SK-N-SH treated with all-trans-retinoic acid at 6 μM for 48 hours (cell line): ENCODE data around the gene CTSD.
"Not testable (repeated sequence)": the region's sequence is repeated elsewhere in the genome, so short reads cannot be mapped to it uniquely, and the experiment has no call there.

ENCODE experiments used
- ATAC-seq: fragments of 200-7000 bp; cut with Tn5 transposase; 3 replicates; pipeline ENCODE4 v1.9.1; 2020; ENCODE audit warnings: mild to moderate bottlenecking, moderate library complexity
- ARNTL ChIP-seq: fragments of 450-650 bp; formaldehyde crosslinking; IDR thresholded peaks from 2 replicates; pipeline ENCODE4 v1.5.0; 2020; ENCODE audit warnings: low read depth, mild to moderate bottlenecking, moderate library complexity, borderline replicate concordance
- BACH2 ChIP-seq: fragments of 250-450 bp; sonication (Bioruptor Pico); IDR thresholded peaks from 2 replicates; pipeline ENCODE4 v1.9.0; 2021; ENCODE audit warnings: mild to moderate bottlenecking, borderline replicate concordance
- CREB5 ChIP-seq: fragments of 250-450 bp; sonication (Bioruptor Pico); IDR thresholded peaks from 2 replicates; pipeline ENCODE4 v1.5.1; 2020; ENCODE audit warnings: low read depth, mild to moderate bottlenecking, moderate library complexity
- CSDC2 ChIP-seq: fragments of 250-450 bp; sonication (Bioruptor Pico); IDR thresholded peaks from 2 replicates; pipeline ENCODE4 v1.5.0; 2020; ENCODE audit warnings: mild to moderate bottlenecking, moderate library complexity
- CSRNP3 ChIP-seq: fragments of 250-450 bp; sonication (Bioruptor Pico); IDR thresholded peaks from 2 replicates; pipeline ENCODE4 v1.5.1; 2021; ENCODE audit warnings: mild to moderate bottlenecking, moderate library complexity
- ESRRG ChIP-seq: fragments of 250-450 bp; sonication (Bioruptor Pico); IDR thresholded peaks from 2 replicates; pipeline ENCODE4 v1.6.1; 2021; ENCODE audit warnings: mild to moderate bottlenecking
- GLIS3 ChIP-seq: fragments of 250-450 bp; sonication (Bioruptor Pico); IDR thresholded peaks from 2 replicates; pipeline ENCODE4 v1.5.0; 2020; ENCODE audit warnings: mild to moderate bottlenecking, moderate library complexity
- ISL1 ChIP-seq: fragments of 250-450 bp; sonication (Bioruptor Pico); IDR thresholded peaks from 2 replicates; pipeline ENCODE4 v2.1.2; 2022; ENCODE audit warnings: mild to moderate bottlenecking, moderate library complexity
- OSR1 ChIP-seq: fragments of 250-450 bp; sonication (Bioruptor Pico); IDR thresholded peaks from 2 replicates; pipeline ENCODE4 v1.8.0; 2022; ENCODE audit warnings: moderate library complexity, mild to moderate bottlenecking, inconsistent platforms
- PATZ1 ChIP-seq: fragments of 250-450 bp; sonication (Bioruptor Pico); IDR thresholded peaks from 2 replicates; pipeline ENCODE4 v1.8.0; 2020; ENCODE audit warnings: mild to moderate bottlenecking, moderate library complexity, borderline replicate concordance
- POU6F1 ChIP-seq: fragments of 250-450 bp; sonication (Bioruptor Pico); IDR thresholded peaks from 2 replicates; pipeline ENCODE4 v1.8.0; 2021; ENCODE audit warnings: low read depth, mild to moderate bottlenecking, moderate library complexity, borderline replicate concordance
- SNAI2 ChIP-seq: fragments of 250-450 bp; sonication (Bioruptor Pico); IDR thresholded peaks from 2 replicates; pipeline ENCODE4 v1.5.0; 2020; ENCODE audit warnings: mild to moderate bottlenecking, moderate library complexity
- TCF4 ChIP-seq: fragments of 250-450 bp; sonication (Bioruptor Pico); IDR thresholded peaks from 2 replicates; pipeline ENCODE4 v1.8.0; 2021; ENCODE audit warnings: mild to moderate bottlenecking, moderate library complexity, borderline replicate concordance
- TOX ChIP-seq: fragments of 250-450 bp; sonication (Bioruptor Pico); IDR thresholded peaks from 2 replicates; pipeline ENCODE4 v1.8.0; 2021; ENCODE audit warnings: mild to moderate bottlenecking, moderate library complexity, borderline replicate concordance
- ZC3H10 ChIP-seq: fragments of 250-450 bp; sonication (Bioruptor Pico); IDR thresholded peaks from 2 replicates; pipeline ENCODE4 v1.5.1; 2021; ENCODE audit warnings: mild to moderate bottlenecking, moderate library complexity
- ZFP3 ChIP-seq: fragments of 250-450 bp; sonication (Bioruptor Pico); IDR thresholded peaks from 2 replicates; pipeline ENCODE4 v1.5.0; 2020; ENCODE audit warnings: mild to moderate bottlenecking, moderate library complexity
- ZNF565 ChIP-seq: fragments of 450-650 bp; formaldehyde crosslinking; conservative IDR thresholded peaks from 2 replicates; pipeline ENCODE4 v1.5.0; 2020; ENCODE audit warnings: low read depth, mild to moderate bottlenecking, moderate library complexity
- ZNF70 ChIP-seq: fragments of 450-650 bp; formaldehyde crosslinking; IDR thresholded peaks from 2 replicates; pipeline ENCODE4 v1.5.0; 2020; ENCODE audit warnings: mild to moderate bottlenecking, moderate library complexity
- ZNF8 ChIP-seq: fragments of 450-650 bp; formaldehyde crosslinking; IDR thresholded peaks from 2 replicates; pipeline ENCODE4 v1.5.0; 2020; ENCODE audit warnings: mild to moderate bottlenecking, moderate library complexity

CTSD gene

GRCh38 chr11:1770061-1770460 lies 6.3 kb upstream of the CTSD start:
- TF ChIP-seq CSRNP3 (no peak), GLIS3 (CRISPR knock-in tag) (no peak), ZFP3 (CRISPR knock-in tag) (no peak), PATZ1 (no peak), ESRRG (no peak), OSR1 (no peak)
- ATAC-seq = no peak

- ATAC-seq = not testable (repeated sequence)
Measured at GRCh38 chr11:1769304-1769936, 5.7 kb upstream of the CTSD start.

- ATAC-seq = no peak
- TF ChIP-seq ZNF565 (CRISPR knock-in tag) (no peak), TOX (CRISPR knock-in tag) (no peak), ESRRG (no peak), BACH2 (CRISPR knock-in tag) (no peak), GLIS3 (CRISPR knock-in tag) (no peak), POU6F1 (CRISPR knock-in tag) (no peak), ISL1 (no peak)
Measured at GRCh38 chr11:1768141-1768469, 4.4 kb upstream of the CTSD start.

GRCh38 chr11:1767399-1768140 lies 3.8 kb upstream of the CTSD start:
- no peak for ATAC-seq
- TF ChIP-seq CREB5 = no peak

- TF ChIP-seq CSDC2 (CRISPR knock-in tag) = no peak
- TF ChIP-seq ESRRG = no peak
- no peak for TF ChIP-seq SNAI2
- no peak for TF ChIP-seq GLIS3 (CRISPR knock-in tag)
- no peak for TF ChIP-seq ZNF8 (CRISPR knock-in tag)
- no peak for TF ChIP-seq ZNF565 (CRISPR knock-in tag)
- ATAC-seq = no peak
Measured at GRCh38 chr11:1766719-1767398, 3.1 kb upstream of the CTSD start.

- TF ChIP-seq ESRRG (no peak), ZC3H10 (CRISPR knock-in tag) (no peak), TCF4 (CRISPR knock-in tag) (no peak), ARNTL (CRISPR knock-in tag) (no peak), POU6F1 (CRISPR knock-in tag) (no peak), ZNF70 (CRISPR knock-in tag) (no peak), CSDC2 (CRISPR knock-in tag) (no peak), TOX (CRISPR knock-in tag) (no peak), ZNF8 (CRISPR knock-in tag) (no peak), SNAI2 (no peak), ZFP3 (CRISPR knock-in tag) (no peak), ZNF565 (CRISPR knock-in tag) (no peak)
- ATAC-seq = no peak
Measured at GRCh38 chr11:1765871-1766718, 2.4 kb upstream of the CTSD start.
